GM19324 (cell line): ENCODE results near the gene OR14K1.
"Not testable (repeated sequence)": the region's sequence is repeated elsewhere in the genome, so short reads cannot be mapped to it uniquely, and the experiment has no call there.

Experiments
- ATAC-seq: cut with Tn5 transposase; IDR thresholded peaks from one replicate; pipeline ENCODE4 v1.9.1; 2021; ENCODE audit warnings: mild to moderate bottlenecking, moderate library complexity; ENCODE audit not compliant: unreplicated experiment, low FRiP score

Gene OR14K1, protein sequence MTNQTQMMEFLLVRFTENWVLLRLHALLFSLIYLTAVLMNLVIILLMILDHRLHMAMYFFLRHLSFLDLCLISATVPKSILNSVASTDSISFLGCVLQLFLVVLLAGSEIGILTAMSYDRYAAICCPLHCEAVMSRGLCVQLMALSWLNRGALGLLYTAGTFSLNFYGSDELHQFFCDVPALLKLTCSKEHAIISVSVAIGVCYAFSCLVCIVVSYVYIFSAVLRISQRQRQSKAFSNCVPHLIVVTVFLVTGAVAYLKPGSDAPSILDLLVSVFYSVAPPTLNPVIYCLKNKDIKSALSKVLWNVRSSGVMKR

DNA sequence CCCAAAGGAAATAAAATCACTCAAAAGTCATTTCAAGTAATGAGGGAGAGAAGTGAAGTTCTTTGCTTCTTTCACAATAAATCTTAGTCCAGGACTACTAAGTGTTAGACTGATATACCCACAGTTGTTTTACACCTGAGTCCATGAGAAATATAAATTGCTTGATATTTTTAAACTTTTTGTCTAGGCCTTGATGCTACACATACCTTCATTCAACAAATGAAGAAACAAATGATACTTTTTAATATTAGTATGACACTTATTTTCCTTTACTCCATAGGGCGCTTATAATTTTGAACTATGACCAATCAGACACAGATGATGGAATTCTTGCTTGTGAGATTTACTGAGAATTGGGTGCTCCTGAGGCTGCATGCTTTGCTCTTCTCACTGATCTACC is at the start of gene OR14K1:
TSS of gene OR14K1 (plus strand) at position 301 of the 400 bp plus-strand sequence. CDS start at position 301, 0 bp downstream.
- ATAC-seq = no peak

DNA sequence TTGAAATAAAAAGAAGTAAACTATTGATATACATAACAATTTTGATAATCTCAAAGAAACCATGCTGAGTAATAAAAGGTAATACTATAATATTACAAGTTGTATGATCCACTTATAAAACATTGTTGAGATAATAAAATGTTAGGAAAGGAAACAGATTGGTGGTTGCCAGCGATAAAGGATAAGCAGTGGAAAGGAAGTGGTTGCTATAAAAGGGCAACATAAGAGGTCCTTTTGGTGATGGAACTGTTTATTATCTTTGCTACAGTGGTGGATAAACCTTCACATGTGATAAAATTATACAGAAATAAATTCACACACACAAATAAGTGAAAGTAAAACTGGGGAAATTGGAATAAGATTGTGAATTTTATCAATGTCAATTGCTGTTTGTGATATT is 37.1 kb upstream of the OR14K1 start:
- ATAC-seq = no peak

DNA sequence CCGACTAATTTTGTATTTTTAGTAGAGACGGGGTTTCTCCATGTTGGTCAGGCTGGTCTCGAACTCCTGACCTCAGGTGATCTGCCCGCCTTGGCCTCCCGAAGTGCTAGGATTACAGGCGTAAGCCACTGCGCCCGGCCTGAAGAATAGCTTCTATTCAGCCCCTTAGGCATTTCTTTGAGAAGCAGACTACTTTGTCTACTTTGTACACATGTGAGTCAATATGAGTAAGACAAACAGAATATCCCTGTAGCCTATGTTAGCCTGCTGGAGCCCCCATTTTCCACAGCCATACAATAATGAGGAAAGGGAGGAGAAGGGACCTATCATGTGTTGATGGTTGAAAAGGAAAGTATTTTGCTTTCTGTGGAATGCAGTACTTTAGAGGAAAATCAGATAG is 27.7 kb upstream of the OR14K1 start:
- not testable (repeated sequence) for ATAC-seq

DNA sequence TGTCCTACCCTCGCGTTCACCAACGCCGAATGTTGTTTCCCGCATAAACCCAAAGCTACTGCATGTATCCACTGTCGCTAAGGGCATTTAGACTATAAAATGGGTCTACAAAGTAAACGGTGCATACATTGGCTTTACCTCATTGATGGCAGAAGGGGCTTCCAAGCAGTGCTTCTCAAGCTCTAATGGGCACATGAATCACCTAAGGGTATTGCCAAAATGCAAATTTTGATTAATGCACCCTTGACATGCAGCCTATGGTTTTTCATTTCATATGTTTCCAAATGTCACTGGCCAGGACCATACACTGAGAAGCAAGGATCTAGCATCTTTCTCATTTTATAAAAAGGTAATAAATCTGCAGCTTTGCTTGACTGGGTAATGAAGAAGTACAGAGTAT is 24.7 kb upstream of the OR14K1 start:
- no peak for ATAC-seq

DNA sequence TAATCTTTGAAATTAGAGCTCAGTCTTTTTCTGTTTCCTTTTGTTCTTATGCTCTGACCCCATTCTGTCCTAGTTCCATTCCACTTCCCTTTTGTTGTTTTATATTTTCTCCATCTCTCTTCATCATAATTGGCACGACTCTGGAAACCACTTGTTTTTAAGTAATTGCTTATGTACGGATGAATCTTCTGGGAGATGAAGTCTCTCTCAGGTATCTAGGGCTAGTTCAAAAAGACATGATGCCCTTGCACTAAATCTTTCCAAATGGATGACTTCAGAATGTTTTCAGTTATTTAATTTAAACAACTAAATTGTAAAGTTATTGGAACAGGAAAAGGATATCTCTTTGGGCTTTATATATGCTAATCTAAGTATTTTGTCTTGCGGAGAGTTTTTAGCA is 21.9 kb upstream of the OR14K1 start, which contains the start of gene OR6F1:
TSS of gene OR6F1 (minus strand) at position 101 of the 400 bp plus-strand sequence. CDS start 3,891 bp downstream, outside the sequence.
- no peak for ATAC-seq

DNA sequence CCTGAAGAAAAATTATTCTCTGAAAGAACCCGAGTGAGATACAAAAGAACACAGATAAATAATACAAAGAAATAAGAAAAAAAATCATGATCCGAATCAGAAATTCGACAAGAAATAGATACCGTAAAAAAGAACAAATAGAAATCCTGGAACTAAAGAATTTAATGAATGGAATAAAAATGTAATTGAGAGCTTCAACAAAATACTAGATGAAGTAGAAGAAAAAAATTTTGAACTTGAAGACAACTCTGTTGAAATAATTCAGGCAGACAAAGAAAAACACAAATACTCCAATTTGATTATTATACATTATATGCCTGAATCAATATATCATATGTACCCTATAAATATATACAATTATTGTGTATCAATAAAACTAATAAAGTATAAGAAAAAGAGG is 17.2 kb upstream of the OR14K1 start:
- ATAC-seq = no peak

DNA sequence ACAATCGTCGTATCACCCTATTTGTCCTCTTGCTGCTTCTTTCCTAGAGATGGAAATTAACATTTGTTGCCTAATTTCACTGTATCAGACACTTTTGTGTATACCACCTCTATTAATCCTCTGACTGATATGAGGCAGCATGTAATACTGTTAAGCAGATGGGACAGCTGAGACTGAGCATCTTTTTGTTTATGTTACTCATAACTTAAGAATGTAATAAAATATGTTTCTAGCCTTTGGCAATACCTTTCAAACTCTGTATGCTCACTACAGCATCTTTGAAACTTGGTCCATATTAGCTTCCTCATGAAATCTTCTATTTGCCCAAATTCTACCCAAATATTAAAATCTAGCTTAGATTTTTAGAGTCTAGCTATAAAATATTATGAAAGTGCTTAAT is 2.3 kb downstream of the OR14K1 start:
- no peak for ATAC-seq

DNA sequence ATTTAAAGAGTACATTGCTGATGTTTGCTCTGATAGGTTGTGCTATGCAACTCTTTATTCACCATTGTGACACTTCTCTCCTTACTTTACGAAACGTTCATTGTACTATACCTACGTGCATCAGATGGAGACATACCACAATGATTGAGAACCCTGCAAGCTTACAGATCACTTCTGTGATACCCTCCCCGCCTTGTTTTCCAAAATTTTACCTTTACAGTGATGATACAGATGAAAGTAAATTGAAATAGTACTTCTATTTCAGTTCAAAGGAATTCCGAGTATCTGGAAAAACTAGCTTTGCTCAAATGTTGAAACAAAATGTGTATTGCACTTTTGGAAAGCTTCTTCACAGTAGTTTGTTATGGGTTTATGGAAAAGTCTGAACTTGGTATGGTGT is 3.3 kb downstream of the OR14K1 start:
- no peak for ATAC-seq

DNA sequence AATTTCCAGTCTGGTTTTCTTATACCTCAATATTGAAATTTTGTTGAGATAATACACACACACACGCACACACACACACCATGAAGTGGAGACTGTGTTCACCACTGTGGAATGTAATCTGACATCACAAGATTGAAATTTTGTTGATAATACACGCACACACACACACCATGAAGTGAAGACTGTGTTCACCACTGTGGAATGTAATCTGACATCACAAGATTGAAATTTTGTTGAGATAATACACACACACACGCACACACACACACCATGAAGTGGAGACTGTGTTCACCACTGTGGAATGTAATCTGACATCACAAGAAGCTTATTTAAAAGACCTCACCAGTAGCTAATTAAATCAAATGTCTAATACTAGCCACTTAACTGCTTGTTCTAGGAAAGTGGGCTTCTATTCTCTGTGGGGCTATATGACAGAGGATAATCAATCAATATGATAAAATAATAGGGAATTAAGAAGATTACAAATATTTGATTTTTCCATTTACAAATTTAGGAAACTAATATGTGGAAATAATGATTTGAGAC is 3.9 kb downstream of the OR14K1 start:
- ATAC-seq = not testable (repeated sequence)

DNA sequence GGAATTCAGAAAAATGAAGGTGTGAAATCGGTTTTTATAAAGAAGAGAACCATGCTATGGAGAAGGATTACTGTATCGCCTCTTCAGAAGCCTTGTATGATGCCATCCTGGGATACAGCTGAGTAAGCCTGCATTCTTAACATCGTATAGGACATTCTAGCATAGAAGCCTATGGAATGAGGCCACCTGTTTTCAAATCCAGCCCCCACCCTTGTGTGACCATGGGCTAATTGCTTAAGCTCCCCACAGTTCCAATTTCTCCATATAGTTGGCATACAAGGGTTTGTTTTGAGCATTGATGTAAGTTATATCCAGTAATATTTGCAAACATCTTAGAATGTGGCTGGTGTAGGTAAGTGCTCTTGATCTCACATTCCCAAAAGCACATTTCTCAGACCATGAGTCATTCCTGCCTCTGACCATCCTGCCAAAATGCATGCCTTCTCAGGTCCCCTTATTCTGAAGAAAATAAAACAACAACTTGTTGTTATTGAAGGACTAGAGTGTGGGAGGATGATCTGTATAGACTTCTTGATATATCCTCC is 8.0 kb downstream of the OR14K1 start:
- no peak for ATAC-seq

DNA sequence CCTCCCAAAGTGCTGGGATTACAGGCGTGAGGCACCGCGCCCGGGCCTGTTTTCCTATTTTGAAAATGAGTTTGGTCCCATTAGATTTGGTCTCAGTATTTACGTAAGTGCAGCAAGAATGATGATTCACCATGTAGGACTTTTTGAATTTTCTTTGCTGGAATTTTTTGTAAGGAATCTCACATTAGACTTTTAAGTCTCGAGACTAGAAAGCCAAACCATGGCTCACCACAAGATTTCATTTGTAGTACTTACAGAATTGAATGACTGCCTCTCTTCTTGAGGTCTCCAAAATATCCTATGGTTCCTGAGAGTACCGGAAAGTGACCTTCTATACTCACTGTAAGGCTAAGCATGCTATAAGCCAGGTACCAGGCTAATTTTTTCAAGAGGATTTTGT is 9.2 kb downstream of the OR14K1 start:
- no peak for ATAC-seq

DNA sequence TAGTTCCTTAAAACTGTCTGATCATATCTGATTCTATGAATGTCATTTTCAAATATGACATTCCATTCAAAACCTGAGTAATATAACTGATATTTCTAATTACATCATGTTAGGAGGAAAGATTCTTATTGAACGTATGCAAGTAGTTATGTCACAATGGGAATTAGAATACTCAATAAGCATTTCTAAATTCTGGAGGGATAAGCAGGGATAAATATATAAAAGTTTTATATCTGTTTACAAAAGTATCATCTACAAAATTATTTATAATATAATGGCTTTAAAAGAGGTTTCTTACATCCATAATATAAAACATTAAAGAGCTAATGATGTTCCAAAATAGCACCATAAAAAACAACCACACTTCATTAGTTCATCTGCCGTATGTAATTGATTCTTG is 9.6 kb downstream of the OR14K1 start, which contains the start of gene OR14A2:
TSS of gene OR14A2 (minus strand) at position 101 of the 400 bp plus-strand sequence.
- no peak for ATAC-seq

DNA sequence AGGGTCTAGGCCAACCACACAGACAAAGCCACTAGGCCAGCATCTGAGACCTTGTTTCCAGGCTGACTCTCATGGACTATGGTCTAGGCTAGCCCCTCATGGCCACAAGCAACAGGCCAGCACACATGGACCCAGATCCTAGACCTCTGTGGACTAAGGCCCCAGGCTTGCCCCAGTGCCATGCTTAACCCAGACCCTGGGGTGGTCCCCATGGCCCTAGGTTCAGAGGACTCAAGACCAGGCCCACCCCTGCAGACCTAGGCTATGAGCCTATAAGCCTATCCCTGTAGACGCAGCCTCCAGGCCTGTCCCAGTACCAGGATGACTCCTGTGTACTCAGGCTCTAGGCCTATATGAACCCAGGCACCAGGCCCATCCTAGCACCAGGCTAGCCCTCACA is 11.5 kb downstream of the OR14K1 start:
- no peak for ATAC-seq

DNA sequence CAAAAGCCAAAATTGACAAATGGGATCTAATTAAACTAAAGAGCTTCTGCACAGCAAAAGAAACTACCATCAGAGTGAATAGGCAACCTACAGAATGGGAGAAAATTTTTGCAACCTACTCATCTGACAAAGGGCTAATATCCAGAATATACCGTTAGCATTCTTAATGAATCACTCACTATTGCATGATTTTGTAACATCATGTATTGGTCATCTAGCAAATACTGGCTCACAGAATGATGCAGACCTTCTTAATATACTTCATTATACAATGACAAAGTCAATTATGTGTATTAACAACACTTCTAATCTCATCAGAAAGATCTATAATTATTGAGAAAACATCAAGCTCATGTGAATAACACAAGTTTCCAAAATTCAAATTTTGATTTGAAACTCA is 15.9 kb downstream of the OR14K1 start:
- not testable (repeated sequence) for ATAC-seq

DNA sequence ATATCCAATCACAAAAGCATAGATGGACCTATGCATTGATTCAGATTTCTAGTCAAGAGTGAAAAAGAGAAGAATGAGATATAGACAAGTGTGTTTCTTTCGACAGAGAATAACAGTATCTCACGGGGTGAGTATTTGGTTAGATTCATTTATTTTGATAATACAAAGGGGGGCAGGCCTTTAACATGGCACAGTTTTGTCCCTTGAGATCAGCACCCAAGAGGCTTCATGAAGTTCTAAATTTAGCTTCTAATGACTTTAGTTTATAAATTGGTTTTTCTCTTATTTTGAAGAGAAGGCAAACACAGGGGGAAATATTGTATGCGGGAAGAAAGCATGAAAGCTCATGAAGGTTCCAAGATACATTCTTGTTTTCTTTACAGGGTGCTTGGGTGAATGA is 22.0 kb downstream of the OR14K1 start, which contains the start of gene OR1C1:
TSS of gene OR1C1 (minus strand) at position 101 of the 400 bp plus-strand sequence. CDS start 2,150 bp downstream, outside the sequence.
- ATAC-seq = no peak

DNA sequence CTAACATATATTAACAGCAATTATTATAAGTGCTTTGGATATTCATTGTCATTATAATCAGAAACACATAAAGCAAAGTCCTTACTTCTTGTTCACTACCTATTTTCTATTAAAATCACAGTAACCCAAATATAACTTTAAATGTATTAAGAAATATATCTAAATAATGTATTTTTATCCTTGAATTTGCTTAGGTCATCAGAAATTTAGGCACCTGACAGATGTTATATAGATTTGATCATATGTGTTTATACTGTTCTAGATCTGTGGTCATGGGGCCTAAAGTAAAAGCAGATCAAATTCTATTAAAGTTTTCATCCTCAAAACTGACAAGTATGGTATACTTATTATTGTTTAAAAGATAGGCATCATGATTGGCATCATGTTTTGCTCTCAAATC is 31.2 kb downstream of the OR14K1 start:
- no peak for ATAC-seq
